ENCODE data around the gene USP35.

USP35 gene, protein sequence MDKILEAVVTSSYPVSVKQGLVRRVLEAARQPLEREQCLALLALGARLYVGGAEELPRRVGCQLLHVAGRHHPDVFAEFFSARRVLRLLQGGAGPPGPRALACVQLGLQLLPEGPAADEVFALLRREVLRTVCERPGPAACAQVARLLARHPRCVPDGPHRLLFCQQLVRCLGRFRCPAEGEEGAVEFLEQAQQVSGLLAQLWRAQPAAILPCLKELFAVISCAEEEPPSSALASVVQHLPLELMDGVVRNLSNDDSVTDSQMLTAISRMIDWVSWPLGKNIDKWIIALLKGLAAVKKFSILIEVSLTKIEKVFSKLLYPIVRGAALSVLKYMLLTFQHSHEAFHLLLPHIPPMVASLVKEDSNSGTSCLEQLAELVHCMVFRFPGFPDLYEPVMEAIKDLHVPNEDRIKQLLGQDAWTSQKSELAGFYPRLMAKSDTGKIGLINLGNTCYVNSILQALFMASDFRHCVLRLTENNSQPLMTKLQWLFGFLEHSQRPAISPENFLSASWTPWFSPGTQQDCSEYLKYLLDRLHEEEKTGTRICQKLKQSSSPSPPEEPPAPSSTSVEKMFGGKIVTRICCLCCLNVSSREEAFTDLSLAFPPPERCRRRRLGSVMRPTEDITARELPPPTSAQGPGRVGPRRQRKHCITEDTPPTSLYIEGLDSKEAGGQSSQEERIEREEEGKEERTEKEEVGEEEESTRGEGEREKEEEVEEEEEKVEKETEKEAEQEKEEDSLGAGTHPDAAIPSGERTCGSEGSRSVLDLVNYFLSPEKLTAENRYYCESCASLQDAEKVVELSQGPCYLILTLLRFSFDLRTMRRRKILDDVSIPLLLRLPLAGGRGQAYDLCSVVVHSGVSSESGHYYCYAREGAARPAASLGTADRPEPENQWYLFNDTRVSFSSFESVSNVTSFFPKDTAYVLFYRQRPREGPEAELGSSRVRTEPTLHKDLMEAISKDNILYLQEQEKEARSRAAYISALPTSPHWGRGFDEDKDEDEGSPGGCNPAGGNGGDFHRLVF

DNA sequence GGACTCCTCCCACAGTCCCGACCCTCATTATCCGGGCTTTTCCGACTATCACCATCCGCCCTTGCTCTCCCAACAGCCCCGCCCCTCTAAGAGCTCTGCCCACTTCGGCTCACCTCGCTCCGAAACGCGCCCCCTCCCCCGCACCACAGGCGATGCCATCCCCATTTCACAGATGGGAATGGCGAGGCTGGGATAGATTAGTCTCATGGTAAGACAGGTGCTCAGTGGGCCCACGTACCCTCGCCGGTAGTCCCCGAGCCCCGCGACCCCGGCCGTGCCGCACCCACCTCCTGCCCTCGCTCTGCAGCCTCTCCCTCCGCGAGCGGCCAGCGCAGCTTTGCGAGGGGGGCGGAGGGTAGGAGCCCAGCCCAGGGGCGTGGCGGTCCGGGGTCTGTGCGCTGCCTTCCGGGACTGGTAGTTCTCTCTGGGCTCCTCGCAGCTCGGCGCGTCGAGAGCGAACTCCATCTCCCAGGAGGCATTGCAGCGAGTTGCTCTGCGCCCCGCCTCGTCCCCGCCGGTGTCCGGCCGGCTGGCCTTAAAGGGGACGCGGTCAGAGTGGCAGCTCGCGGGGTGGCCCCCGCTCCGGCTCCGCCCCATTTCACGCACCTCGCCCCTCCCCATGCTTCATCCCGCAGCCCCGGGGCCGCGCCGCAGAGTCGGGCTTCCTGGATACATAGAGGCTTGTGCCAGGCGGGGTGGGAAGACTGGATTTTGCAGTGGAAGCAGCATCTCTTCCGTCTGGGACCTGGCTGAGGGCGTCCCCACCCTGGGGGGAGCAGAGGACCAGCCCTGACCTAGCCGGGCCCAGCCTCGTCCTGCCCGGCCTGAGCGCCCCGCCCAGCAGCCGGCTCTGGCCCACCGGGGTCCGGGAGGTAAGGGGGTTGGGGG lies at the start of gene USP35, which contains the start of gene KCTD21:
TSS of gene USP35 (plus strand) at position 634 of the 888 bp plus-strand sequence. CDS start 7,327 bp downstream, outside the sequence.
TSS of gene KCTD21 (minus strand) at position 341 of the 888 bp plus-strand sequence. CDS start 14,072 bp downstream, outside the sequence.
- peak; percentile 99 for DNase-seq

DNA sequence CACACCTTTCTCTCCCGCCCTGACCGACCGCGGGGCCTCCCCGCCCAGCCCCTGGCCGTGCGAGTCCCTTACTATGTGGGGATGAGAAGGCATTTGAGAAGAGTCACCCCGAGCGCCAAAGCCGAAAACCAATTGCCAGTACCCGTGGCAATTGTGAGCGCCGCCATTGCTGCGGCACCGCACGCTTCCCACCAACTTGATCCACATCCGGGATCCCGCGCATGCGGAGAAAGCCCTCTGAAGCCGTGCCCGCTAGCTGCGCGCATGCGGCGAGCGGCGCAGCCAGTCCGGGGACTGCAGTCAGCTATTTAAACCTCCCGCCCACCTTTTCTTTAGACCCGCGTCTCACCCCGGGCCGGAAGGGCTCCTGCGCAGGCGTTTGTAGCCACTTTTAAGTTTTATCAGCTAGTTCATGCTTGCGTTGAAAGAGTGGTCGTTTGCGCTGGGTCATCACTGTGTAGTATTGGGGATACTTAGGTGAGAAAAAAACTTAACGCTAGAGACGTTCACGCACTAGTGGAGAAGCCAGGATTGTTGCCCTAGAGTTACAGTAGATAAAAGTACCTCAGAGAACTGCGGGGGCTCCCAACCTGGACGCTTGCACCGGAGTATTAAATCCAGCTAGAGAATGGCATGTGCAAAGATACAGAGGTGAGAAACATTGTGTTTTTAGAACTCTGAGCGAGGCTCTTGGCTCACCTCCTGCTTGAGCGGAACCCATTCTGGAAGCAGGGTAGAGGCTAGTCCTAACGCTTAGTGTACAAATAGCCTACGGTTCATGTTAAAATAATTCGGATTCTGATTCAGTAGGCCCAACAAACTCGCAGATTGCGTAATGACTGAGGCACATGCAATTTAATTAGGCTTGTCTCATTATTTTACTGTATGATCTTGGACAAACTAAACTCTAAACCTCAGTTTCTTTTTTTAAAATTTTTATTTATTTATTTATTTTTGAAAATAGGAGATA lies 49.0 kb upstream of the USP35 start, which contains the start of gene ALG8:
TSS of gene ALG8 (minus strand) at position 205 of the 970 bp plus-strand sequence. CDS start at position 167, 38 bp downstream.
- DNase-seq = peak; percentile 98

DNA sequence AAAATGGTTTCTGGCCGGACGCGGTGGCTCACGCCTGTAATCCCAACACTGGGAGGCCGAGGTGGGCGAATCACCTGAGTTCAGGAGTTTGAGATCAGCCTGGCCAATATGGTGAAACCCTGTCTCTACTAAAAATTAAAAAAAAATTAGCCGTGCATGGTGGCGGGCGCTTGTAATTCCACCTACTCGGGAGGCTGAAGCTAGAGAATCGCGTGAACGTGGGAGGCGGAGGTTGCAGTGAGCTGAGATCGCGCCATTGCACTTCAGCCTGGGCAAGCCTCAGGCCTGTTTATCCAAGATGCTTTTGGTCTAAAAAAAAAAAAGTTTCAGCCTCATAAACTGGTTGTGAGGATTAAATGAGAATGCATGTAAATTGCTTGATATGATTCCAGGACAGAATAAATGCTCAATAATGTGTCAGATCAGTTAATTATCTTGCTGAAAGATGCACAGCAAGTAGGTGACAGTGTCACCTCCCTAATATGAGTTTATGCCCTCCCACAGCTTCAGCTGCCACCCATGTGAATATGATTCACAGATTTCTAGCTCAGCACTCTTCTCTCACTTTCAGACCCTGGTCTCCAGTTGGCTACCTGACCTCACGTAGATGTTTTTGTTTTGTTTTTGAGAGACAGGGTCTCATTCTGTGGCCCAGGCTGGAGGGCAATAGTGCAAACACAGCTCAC lies 48.2 kb upstream of the USP35 start:
- no peak for DNase-seq

DNA sequence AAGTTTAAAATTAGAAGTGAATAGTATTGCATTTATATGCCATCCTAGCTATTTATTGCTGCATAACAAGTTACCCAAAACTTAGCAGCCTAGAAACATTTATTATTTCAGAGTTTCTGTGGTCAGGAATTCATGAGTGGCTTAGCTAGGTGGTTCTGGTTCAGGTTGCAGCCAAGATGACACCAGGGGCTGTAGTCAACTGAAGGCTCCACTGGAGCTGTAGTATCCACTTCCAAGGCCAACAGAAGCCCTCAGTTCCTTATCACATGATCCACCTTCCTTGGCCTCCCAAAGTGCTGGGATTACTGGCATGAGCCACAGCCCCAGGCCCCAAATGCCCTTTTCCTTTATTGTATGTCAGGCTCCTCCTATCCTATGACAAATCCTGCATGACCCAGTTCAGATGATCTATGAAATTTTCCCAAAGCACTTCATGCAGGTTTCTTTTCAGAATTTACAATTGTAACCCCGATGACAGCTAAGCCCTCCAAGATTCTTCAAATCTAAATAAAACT lies 43.2 kb upstream of the USP35 start:
- no peak for DNase-seq

DNA sequence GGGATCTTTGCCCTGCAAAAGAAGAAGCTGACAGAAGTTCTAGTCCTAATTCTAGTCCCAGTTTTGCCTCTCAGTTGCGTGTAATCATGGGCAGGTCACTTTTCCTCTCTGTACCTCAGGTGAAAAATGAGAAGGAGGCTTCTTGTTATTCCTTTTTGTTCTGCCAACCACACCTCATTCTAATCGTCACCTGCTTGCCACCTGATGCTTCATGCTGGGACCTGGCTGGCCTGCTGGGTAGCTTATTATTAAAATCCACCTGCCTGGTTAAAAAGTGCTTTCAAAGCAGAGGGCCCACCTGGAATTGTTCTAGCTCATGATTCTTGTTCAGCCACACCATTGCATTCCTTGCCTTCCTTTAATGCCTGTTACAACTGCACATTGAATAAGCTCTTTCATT lies 40.9 kb upstream of the USP35 start:
- DNase-seq = peak; percentile 89

DNA sequence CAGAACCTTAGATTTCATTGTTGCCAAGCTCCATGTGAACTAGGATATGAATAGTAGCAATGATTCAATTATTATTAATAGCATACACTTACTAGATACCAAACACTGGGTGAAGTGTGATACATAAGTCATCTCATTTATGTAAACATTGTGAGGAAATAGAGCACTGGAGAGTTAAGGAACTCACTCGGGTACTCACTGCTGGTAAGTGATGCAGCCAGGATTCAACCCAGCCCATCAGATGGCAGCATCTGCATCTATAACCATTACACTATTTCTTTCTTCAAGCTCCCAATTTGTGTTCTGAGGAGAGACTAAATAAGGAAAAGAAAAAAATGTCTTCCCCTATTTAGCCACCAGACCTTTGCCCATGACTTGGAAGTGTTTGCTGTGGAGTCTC lies 39.1 kb upstream of the USP35 start:
- no peak for DNase-seq

DNA sequence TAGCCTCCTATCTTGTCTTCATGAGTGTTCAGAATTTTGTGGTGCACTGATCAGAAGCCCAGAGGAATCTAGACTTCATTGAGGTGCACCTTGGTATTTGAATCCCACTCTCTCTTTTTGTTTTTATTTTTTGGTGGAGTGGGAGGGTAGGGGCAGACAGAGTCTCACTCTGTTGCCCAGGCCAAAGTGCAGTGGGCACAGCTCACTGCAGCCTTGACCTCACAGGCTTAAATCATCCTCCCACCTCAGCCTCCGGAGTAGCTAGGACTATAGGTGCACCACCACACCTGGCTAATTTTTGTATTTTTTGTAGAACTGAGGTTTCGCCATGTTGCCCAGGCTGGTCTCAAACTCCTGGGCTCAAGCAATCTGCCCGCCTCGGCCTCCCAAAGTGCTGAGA lies 38.4 kb upstream of the USP35 start:
- DNase-seq = no peak

DNA sequence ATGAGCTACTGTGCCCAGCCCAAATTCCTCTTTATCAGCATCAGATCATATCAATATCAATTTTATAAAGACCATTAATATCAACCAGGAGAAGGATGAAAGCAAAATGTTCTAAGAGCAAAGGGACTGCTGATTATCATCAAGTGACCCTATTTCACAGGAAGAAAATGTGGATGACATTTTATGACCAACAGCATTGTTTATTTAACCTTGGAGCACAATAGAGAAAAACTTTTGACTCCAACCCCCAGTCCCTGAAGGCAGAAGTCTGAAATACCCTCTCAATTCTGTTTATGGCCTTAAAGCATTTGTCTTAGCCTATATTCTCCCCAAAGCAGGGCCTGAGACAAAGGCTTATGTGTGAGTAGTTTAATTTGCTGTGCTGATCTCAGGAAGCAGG lies 38.0 kb upstream of the USP35 start:
- DNase-seq = no peak

DNA sequence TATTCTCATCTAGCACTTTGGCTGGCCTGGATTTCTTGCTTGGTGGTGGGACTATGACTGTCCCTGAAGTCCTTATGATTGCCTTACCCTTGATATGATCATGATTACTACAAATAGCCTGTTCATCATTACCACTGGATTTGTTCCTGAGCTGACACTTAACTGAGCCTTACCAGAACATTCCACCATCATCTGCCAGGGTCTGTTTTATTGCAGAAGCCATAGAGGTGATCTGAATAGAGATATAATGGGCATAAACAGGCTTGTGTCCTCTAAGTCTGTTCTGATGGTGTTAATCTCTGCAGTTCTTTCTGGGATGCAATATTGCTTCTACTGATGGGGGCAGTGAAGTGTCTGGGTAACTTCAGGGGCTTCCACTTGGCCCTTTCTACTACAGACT lies 36.9 kb upstream of the USP35 start:
- no peak for DNase-seq

DNA sequence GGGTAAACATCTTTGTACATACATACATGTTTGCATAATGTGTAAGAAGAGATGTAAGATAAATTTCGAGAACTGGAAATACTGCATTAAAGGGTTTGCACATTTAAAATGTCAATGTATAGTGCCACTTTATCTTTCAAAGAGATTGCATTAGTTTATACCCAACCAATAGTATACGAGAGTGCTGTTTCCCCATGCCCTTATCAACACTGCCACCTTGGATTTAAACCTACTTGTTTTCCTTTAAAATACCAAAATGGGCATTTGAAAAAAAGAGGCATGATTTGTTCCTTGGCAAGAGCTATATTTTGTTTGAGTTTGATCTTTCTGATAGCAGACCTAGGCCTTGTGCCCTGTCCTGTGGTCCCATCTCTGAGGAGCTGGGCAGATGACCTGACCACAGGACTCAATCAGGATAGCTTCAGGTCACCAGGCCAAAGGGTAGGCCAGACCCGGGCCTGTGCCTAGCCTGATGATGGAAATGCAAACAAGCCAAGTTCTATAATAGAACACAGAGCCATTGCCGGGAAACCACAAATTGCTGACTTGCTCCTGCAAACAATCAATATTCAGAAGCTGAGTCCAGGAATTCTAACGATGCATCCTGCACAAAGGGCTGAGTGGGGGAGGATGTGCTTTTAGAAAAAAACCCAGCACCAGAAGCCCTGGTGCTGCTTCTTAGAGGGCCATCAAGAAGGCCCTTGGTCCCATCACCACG lies 32.4 kb upstream of the USP35 start:
- DNase-seq = no peak

DNA sequence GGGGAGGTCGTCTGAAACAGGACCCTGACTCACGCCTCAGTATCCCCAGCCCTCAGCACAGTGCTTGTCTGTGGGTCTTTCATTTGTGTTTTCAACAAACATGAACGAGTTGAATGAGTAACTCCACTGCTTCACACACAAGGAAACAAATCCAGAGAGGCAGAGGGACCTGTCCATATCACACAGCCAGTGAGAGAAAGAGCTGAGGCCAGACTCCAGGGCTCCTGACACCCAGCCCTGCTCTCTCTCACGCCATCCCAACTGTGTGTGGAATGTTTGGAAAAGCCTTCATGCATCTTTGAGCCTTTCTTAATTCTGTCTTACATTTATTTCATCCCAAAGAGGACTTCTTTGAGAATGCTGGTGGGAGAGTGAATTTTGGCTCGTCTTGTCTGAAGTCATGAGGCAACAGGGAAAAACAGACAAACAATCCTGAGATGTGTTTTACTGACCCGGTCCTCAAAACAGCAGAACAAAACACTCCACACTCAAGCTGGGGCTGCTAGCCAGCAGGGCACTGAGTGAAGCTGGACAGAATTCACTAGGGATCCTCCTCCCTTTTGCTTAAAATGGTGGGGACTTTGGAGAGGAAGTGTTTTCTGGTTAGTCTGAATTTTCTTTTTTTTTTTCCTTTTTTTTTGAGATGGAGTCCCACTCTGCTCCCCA lies 29.6 kb upstream of the USP35 start:
- no peak for DNase-seq

DNA sequence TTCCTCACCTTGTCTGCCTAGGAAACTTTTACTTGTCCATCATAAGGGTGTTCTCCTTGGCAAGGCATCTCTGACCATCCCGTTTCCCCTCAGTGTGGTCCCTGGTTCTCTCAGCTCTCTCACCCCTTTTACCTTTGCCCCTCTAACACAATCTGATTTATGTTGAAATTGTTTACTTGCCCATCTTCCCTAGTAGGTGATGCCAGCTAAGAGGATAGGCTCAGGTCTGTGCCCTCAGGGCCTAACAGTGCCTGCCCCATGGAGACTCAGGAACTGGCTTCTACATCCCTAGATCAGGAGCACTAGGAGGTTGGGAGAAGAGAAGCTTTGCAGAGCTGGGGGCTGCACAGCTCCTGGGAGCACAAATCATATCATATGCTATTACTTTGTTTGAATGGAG lies 28.2 kb upstream of the USP35 start:
- DNase-seq = no peak

DNA sequence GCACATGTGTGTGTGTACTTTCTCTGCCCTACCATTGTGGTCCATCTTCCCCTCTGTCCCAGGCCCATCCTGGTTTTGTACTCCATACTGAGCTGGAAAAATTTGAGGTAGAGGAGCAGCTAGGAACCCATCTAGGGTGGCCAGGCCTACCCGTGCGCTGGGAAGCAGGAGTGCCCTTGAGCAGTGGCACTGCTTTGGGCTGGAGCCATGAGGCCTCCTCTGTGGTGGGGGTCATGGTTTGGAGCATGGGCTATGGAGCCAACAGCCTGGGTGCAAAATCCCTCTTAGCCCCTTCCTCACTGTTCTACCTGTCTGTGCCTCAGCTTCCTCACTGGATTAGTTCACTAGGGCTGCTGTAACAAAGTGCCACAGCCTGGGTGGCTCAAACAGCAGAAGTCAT lies 27.4 kb upstream of the USP35 start:
- no peak for DNase-seq

DNA sequence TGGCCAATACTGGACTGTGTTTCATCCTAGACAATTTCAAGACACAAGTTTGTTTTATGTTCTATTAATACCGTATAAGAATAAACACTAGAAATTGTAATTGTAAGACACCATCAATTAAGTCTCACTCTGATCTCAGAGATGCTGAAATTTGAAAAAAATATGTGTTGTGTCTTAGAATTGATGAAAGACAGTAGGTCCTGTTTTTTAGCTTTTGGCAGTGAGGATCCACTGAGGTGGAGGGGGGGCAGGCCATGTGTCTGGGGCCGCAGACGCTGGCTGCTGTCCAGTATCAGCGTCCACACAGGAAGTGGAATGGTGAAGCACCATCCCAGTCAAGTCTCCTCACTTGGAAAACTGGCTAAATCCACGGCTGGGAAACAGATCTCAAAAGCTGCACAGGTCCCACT lies 26.8 kb upstream of the USP35 start:
- DNase-seq = no peak

DNA sequence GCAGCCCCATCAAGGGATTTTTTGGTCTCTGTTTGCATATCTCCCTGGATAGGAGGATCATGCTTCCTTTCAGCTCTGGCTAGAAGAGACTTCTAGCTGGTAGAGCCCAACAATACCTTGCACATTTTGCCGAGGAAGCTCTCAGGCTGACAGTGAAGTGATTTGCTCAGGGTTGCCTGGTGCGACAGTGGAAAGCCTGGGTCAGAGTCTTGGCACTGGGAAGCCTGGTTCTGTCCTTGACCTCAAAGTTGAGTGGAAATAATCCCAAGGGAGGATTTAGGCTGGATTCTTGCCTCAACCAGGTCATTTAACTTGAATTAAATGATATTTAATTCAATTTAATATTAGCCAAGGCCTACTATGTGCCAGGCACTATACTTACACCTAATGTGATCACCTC lies 24.9 kb upstream of the USP35 start:
- no peak for DNase-seq

DNA sequence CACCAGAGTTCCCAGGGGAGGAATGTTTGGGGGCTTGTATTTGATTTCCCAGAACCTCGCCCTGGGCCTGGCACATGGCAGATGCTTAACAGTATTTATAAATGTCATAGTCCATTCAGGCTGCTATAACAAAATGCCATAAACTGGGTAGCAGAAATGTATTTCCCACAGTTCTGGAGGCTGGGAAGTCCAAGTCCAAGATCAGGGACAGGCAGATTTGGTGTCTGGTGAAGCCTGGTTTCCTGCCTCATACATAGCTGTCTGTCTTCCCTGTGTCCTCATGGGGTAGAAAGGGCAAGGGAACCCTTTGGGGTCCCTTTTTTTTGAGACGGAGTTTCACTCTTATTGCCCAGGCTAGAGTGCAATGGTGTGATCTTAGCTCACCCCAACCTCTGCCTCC lies 24.2 kb upstream of the USP35 start:
- DNase-seq = no peak

DNA sequence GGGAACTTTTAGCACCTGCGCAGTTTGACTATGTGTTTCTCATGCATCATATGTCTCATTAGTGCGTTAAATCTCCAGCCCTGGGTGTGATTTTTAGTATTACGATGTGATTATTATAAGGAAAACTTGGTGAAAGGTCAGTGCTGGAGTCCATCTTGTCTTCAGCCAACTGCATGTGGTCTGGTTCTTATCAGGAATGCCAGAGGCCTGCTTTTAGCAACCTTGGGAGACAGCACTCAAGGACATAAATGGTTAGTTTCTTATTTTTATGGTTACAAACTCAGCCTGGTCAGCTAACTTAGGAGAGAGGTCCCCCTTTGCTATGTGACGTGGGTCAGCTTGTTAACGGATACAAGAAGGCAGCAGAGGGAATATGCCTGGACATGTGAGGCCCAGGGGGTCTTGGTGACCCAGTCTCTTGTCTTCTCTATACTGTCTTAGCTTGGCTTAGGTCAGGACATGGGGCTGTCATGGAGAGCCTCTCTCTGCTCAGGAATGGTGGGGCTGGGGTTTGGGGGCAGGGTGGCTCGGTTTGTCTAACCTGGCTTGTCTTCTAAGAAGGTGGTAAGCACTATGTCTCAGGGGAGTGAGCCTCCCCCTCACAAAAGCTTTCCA lies 21.8 kb upstream of the USP35 start:
- DNase-seq = no peak

All from NCI-H69 (cell line).